BJ (cell line): ENCODE measurements around the gene MCUB. TPM values are rescaled to one million over a fixed set of nuclear protein-coding genes. Genes with fewer than 3 reads are reported as not detected.
"Not testable (repeated sequence)": the region's sequence is repeated elsewhere in the genome, so short reads cannot be mapped to it uniquely, and the experiment has no call there.

Experiments used
- CTCF ChIA-PET: fragments of 350-600 bp; formaldehyde crosslinking; extraction: SDS; loops from one replicate; lab custom pipeline; 2021; ENCODE audit warnings: antibody characterized with exemption, inconsistent platforms; lab: Yijun Ruan, JAX
- POLR2A ChIA-PET: fragments of 300-600 bp; sonication (Branson Sonifier 250); formaldehyde crosslinking; extraction: SDS; loops from one replicate; lab custom pipeline; 2021; ENCODE audit warnings: antibody characterized with exemption; lab: Charles Lee
- DNase-seq: peaks from one replicate; pipeline ENCODE4 v3.0.0-alpha.2; 2011; ENCODE audit warnings: low read depth
- H3K27me3 ChIP-seq: 2 replicates; pipeline ENCODE4 v1.6.0; 2011; ENCODE audit warnings: low read length; ENCODE audit not compliant: control insufficient read depth, insufficient read depth
- H3K36me3 ChIP-seq: 2 replicates; pipeline ENCODE4 v1.5.1; 2011; ENCODE audit warnings: low read length; ENCODE audit not compliant: control insufficient read depth, insufficient read depth
- H3K4me3 ChIP-seq: 2 replicates; pipeline ENCODE4 v1.5.1; 2011; ENCODE audit warnings: low read depth, mild to moderate bottlenecking, control low read depth, low read length
- CTCF ChIP-seq: IDR thresholded peaks from 2 replicates; pipeline ENCODE4 v1.5.1; 2011; ENCODE audit warnings: low read depth, mild to moderate bottlenecking, control low read depth, inconsistent platforms, low read length, moderate library complexity; ENCODE audit not compliant: insufficient read depth
- polyA plus RNA-seq: library from polyadenylated mRNA; depleted of rRNA; stranded (reverse); fragments of >200 nt; gene quantifications from 2 replicates; pipeline ENCODE4 v1.2.3, GENCODE V29; 2011

MCUB gene
- polyA plus RNA-seq, 1 experiment: 25.4 TPM

DNA sequence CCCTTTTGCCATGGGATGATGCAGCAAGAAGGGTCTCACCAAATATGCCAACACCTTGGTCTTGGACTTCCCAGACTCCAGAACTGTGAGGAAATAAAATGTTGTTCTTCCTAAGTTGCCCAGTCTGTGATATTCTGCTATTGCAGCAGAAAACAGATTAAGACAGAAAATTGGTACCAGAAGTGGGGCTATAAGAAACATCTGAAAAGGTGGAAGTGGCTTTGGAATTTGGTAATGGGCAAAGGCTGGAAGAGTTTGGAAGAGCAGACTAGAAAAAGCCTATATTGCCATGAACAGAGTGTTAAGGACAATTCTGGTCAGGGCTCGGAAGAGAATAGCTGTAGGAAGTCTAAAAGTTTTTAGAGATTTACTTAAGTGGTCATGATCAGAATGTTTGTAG is 115.8 kb downstream of the MCUB start:
- no peak for DNase-seq
- Histone ChIP-seq H3K27me3 (no peaks in the 10 kb centered on the region), H3K36me3 (no peaks in the 10 kb centered on the region), H3K4me3 (no peak overlapping the region)
- ChIA-PET CTCF (no interaction called here), POLR2A (no interaction called here)
- TF ChIP-seq CTCF: no peak

DNA sequence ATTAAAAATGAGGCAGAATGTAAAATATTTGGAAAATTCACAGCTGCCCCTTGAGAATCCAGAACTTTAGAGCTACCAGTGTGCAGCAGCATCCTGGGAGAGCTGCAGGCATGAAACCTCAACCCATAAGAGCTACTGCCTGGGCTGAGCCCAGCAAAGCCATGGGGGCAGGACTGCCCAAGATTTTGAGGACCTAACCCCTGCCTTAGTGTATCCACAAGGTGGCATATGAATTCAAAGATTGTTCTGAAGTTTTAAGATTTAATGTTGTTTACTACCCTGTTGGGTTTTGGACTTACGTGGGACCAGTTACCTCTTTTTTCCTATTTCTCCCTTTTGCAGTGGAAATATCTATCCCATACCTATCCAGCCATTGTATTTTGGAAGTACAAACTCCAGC is 116.8 kb downstream of the MCUB start:
- POLR2A ChIA-PET: no interaction called here
- Histone ChIP-seq H3K27me3 (no peaks in the 10 kb centered on the region), H3K4me3 (no peak overlapping the region), H3K36me3 (no peaks in the 10 kb centered on the region)
- TF ChIP-seq CTCF: no peak
- CTCF ChIA-PET: no interaction called here
- no peak for DNase-seq

DNA sequence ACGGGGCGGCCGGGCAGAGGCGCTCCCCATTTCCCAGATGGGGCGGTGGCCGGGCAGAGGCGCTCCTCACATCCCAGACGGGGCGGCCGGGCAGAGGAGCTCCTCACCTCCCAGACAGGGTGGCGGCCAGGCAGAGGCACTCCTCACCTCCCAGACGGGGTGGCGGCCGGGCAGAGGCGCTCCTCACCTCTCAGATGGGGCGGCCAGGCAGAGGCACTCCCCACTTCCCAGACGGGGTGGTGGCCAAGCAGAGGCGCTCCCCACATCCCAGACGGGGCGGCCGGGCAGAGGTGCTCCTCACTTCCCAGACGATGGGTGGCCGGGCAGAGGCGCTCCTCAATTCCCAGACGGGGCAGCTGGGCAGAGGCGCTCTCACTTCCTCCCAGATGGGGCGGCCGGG is 118.4 kb downstream of the MCUB start:
- CTCF ChIA-PET, POLR2A ChIA-PET, DNase-seq, H3K4me3 ChIP-seq, H3K27me3 ChIP-seq, H3K36me3 ChIP-seq: not testable (repeated sequence)

- H3K4me3 ChIP-seq, H3K36me3 ChIP-seq, DNase-seq, CTCF ChIA-PET, H3K27me3 ChIP-seq: not testable (repeated sequence)
- POLR2A ChIA-PET: interaction anchor here (0.7 kb wide), 1 partner anchor 80 kb away, joined by 5 read pairs; no protein-coding TSS in a partner anchor
Observed at GRCh38 chr4:109678925-109679324, 118.9 kb downstream of the MCUB start.

DNA sequence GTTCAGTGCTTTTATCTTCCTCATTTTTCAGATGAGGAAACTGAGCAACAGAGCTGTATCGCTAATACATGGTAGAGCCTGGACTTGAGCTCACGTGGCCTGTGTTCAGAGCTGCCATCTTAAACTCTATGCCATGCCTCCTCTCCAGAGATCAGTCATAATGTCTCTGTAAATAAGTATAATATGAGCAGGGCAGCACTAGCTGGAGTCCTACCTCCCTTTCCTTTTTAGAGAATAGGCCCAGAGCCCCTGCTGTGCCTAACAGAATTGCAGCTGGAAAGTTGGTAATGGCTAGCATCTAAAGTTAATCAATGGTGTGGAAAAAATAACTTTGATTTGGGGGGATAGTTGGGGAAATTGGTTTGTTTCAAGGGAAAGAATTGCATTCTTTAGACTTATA is 122.8 kb downstream of the MCUB start:
- TF ChIP-seq CTCF: no peak
- CTCF ChIA-PET: no interaction called here

DNA sequence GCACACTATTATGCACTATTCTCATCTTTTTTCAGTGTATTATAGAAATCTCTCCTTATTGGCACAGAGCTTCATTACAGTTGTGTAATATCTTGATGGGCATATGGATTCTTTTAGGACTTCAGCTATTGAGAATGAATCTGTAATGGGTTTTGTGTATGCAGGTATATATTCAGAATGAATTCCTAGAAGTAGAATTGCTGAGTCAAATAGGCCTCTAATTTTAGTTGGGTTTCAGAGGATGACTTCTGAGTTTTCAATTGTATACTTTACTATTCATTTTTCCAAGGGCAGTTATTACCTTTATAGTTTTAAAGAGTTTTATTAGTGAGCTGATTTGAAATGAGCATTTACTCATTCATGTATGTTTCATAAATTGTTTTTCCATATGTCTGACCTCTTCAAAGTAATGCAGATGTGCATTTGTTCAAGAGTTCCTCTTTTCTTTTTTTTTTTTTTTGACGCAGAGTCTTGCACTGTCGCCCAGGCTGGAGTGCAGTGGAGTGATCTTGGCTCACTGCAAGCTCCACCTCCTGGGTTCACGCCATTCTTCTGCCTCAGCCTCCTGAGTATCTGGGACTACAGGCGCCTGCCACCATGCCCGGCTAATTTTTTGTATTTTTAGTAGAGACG is 123.7 kb downstream of the MCUB start:
- ChIA-PET POLR2A (no interaction called here), CTCF (interaction anchor here (0.8 to 0.9 kb wide), 2 partner anchors 10 to 17 kb away, joined by 3 to 4 read pairs; no protein-coding TSS in a partner anchor)
- DNase-seq: no peak
- TF ChIP-seq CTCF: no peak
- no peaks in the 10 kb centered on the region for H3K27me3 ChIP-seq
- no peaks in the 10 kb centered on the region for H3K36me3 ChIP-seq
- H3K4me3 ChIP-seq: no peak overlapping the region

More for the DNA sequence above, 122.8 kb downstream of the MCUB start:
- POLR2A ChIA-PET: no interaction called here
- H3K4me3 ChIP-seq: no peak overlapping the region
- H3K36me3 ChIP-seq: no peaks in the 10 kb centered on the region
- no peaks in the 10 kb centered on the region for H3K27me3 ChIP-seq
- no peak for DNase-seq
